IPS-18c (cell line): ENCODE measurements around the gene ULBP2.
"Not testable (repeated sequence)": the region's sequence is repeated elsewhere in the genome, so short reads cannot be mapped to it uniquely, and the experiment has no call there.

Experiments used
- H3K4me3 ChIP-seq: 2 replicates; pipeline ENCODE4 v1.7.0; 2013; ENCODE audit warnings: low read depth, mild to moderate bottlenecking, low read length, moderate library complexity; ENCODE audit not compliant: insufficient read depth
- H3K9me3 ChIP-seq: one replicate; pipeline ENCODE4 v1.6.1; 2013; ENCODE audit warnings: mild to moderate bottlenecking, low read length, moderate library complexity; ENCODE audit not compliant: control insufficient read depth, insufficient read depth

The ULBP2 gene

GRCh38 chr6:149955654-149956317, 14.0 kb downstream of the ULBP2 start:
- H3K9me3 ChIP-seq, H3K4me3 ChIP-seq: not testable (repeated sequence)

DNA sequence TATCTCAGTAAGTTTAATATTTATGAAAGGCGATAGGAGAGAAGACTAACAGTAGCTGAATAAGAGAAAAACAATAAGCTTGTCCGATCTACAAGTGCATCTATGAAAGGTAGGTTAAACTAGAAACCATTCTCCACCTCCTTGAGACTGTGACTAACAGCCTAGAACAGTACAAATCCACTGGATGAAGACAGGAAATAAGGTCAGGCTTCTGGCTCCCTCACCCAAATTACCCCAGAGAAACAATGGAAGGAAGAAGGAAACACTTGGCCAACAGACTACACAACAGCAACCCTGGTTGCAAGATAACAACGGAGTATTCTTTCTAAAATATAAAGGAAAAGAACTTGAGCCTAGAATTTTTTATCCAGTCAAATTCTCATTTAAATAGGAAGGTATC, 16.3 kb downstream of the ULBP2 start:
- H3K4me3 ChIP-seq, H3K9me3 ChIP-seq: not testable (repeated sequence)

GRCh38 chr6:149959806-149960205, 18.0 kb downstream of the ULBP2 start:
- H3K9me3 ChIP-seq, result not testable (repeated sequence)

DNA sequence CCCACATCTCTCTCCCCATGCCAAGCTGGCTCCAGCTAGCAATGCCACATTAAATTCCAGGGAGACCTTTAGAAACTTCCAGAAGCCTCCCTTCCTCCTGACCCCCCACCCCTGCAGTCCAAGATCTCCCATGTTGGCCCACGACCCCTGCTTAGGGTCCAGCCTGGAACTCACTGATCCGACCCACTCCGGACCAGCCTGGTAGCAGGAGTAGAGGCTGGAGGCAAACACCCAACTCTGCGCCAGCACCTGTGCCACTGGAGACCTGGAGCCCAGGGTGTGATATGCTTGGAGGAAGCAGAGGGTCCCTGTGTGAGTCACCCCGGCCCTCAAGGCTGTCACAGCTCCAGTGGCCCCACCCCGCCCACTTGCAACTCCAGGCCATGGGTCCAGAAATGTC, 18.7 kb downstream of the ULBP2 start:
- no peak overlapping the region for H3K4me3 ChIP-seq
- peaks cover 5% of the 10 kb centered on the region for H3K9me3 ChIP-seq

More at GRCh38 chr6:149959806-149960205, 18.0 kb downstream of the ULBP2 start:
- H3K4me3 ChIP-seq, result not testable (repeated sequence)

- H3K9me3 ChIP-seq, result peaks cover 5% of the 10 kb centered on the region
These were observed 20.1 kb downstream of the ULBP2 start for GRCh38 chr6:149961728-149962425.

DNA sequence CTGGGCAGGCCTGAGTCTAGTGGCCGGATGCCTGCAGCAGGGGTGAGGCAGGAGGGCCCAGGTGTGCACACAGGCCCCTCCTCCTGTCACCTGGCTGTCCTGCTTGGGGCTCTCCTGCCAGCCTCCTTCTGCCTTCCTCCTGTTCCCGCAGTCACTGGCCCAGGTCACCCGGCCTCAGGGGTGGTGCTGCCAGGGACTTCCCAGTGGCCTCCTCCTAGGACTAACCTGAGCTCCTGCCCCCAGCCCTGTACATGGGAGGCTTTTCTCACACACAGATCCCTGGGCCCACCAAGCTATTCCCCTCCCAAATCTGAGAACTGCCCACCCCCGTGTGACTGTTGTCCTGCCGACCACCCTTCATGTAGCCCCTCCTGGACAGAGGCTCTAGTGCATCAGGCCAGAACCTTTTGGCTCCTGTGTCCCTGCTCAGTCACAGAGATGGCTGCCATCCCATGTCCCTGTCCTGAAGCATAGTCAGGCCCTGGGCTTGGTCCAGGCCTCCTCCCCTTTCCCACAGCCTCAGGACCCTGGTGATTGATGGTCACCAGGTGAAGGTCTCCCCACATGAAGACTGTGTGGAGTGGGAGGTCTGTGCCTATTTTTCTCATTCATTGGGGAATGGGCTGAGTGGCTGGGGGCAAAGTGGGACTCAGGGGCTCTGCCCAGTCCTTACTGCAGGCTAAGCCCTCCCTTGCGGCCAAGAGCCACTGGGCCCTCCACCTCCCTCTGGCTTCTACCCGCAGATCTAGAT, 20.8 kb downstream of the ULBP2 start:
- Histone ChIP-seq H3K4me3 (peak overlapping the region; percentile 62; the same call in 1 of the 2 replicates), H3K9me3 (peaks cover 5% of the 10 kb centered on the region)

More at GRCh38 chr6:149961728-149962425, 20.1 kb downstream of the ULBP2 start:
- H3K4me3 ChIP-seq, result no peak overlapping the region

DNA sequence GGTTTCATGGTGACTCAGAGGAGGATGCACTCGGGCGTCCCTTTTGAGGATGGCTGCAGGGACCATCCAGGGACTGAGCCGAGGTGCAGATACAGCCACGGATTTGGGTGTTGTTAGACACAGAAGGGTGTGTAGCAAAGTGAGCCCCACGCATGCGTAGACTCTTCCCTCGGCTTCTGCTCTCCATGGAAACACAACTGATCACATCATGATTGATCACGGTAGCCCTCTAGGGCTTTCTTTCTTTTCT, 21.3 kb downstream of the ULBP2 start:
- Histone ChIP-seq H3K9me3 (peaks cover 5% of the 10 kb centered on the region), H3K4me3 (peak overlapping the region; percentile 62)

DNA sequence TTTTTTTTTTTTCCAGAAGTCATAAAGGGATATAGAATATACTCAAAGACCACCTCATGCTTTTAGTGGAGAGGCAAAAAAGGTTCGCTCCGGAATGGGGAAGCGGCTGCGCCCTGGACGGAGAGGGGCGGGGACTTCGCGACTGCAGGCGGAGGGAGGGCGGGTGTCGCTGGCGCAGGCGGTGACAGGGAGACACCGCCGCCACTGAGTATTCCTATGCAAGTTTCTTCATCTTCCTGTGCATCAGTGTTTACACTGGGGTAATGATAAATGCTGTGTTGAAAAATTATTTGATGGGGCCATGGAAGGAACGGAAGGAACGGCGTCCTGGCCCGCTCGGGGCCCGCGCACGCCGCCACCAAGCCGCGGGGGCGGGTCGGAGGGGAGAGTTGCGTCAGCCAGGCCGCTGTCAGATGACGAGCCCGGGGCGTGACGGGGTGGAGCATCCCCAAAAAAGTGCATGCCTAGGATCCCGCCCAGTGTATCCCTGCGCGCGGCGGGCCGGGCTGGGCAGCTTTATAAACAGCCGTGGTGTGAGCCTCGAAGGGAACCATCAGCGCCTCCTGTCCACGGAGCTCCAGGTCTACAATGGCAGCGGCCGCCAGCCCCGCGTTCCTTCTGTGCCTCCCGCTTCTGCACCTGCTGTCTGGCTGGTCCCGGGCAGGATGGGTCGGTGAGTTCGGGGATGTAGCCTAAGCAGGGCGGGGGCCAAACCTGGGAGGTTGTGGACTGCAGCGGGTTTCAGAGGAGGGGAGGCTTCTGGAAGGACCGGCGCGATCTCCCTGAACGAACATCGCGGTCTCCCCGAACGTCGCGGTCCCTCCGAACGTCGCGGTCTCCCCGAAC, 21.9 kb downstream of the ULBP2 start, which contains the start of gene ULBP1:
ULBP1 (plus strand) TSS at position 482 of the 846 bp plus-strand sequence; CDS start at position 589, 107 bp downstream.
- Histone ChIP-seq H3K4me3 (peak within 1 kb of the TSS; percentile 62), H3K9me3 (peaks cover 5% of the 10 kb centered on the region)

DNA sequence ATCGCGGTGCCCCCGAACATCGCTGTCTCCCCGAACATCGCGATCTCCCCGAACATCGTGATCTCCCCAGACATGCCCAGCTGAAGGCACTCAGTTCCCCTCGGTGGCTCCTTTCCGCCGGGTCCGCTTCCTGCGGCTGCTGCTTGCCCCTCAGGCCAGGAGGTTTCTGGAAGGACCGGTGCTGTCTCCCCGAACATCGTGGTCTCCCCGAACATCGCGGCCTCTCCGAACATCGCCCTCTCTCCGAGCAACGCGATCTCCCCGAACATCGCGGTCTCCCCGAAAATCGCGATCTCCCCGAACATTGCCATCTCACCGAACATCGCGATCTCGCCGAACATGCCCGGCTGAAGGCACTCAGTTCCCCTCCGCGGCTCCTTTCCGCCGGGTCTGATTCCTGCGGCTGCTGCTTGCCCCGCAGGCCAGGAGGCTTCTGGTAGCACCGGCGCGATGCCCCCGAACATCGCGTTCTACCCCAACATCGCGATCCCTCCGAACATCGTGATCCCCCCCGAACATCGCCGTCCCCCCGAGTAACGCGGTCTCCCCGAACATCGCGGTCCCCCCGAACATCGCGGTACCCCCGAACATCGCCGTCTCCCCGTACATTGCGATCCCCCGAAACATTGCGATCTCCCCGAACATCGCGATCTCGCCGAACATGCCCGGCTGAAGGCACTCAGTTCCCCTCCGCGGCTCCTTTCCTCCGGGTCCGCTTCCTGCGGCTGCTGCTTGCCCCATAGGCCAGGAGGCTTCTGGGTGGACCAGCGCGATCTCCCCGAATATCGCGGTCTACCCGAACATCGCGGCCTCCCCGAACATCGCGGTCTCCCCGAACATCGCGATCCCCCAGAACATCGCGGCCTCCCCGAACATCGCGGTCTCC, 22.7 kb downstream of the ULBP2 start:
- Histone ChIP-seq H3K4me3 (peak overlapping the region; percentile 62), H3K9me3 (peaks cover 5% of the 10 kb centered on the region)

DNA sequence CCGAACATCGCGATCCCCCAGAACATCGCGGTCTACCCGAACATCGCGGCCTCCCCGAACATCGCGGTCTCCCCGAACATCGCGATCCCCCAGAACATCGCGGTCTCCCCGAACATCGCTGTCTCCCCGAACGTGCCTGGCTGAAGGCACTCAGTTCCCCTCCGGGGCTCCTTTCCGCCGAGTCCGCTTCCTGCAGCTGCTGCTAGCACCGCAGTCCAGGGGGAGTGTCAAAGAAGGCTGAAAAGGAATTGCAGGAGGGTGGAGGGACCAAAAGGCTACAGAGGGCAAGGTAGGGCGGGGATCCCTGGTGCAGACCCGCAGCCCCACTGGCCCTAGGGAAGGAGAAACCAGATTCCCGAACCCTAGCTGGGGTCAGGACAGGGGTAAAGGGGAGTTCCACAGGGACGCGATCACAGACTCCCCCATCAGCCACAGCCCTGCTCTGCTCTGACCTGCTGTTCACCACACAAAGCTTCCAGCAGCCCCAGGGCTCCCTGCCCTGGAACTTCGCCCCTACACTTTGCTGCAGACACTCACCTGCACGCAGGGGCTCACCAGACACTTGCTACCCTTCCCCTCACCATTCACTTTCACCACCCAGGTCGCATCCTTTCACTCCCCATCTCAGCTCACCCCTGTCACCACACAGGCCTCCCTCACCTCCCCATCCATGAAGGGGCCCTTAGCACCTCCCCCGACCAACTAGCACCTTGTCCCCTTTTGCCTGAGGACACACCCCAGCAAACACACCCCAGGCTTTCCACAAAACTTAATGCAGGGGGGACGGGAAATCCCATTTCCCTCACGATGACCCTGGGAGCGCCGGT, 23.6 kb downstream of the ULBP2 start:
- H3K9me3 ChIP-seq, result peaks cover 5% of the 10 kb centered on the region
- H3K4me3 ChIP-seq, result peak overlapping the region; percentile 62; the same call in 1 of the 2 replicates

DNA sequence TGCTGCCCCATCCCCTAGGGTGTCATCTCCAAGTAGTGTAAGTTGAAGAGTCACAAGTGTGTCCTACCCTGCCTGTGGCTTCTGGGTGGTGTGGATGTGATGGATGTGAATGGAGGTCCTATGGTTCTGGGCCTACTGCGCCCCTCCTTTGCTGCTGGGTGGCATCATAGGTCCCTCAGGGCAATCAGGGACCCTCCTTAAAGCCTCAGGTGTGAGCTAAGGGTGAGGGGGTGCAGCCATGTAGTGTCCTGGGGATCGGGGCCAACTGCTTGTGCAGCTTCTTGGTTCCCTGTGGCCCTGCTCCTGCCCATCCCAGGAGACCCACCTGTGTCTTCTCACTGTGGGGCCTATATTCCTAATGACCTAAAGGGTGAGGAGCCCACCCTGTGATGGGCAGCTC, 24.5 kb downstream of the ULBP2 start:
- H3K4me3 ChIP-seq, H3K9me3 ChIP-seq: not testable (repeated sequence)

GRCh38 chr6:149967591-149967990, 25.8 kb downstream of the ULBP2 start:
- H3K4me3 ChIP-seq, result no peak overlapping the region

DNA sequence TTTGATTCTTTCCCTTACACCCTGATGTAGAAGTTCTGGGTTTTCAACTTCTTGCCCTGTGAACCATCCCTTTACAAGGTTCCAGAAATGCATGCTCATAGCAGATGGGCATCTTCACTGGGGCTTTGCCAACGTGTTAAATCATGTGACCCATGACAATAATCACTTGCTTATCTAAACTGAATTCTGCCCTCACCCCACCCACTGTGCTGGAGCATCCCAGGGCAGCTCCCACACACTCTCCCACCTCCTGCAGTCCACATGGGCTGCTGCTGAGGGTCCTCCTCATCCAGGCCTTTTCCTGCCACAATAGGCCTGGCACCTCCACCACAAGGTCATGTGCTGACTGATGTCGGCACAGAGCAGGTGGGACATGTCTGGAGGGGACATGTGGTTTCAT, 26.2 kb downstream of the ULBP2 start:
- H3K4me3 ChIP-seq, H3K9me3 ChIP-seq: not testable (repeated sequence)

More at GRCh38 chr6:149967591-149967990, 25.8 kb downstream of the ULBP2 start:
- peaks cover 5% of the 10 kb centered on the region for H3K9me3 ChIP-seq

GRCh38 chr6:149968909-149969308, 27.1 kb downstream of the ULBP2 start:
- not testable (repeated sequence) for H3K9me3 ChIP-seq, H3K4me3 ChIP-seq

- no peaks in the 10 kb centered on the region for H3K9me3 ChIP-seq
- no peak overlapping the region for H3K4me3 ChIP-seq
These were observed 27.8 kb downstream of the ULBP2 start for GRCh38 chr6:149969635-149970034.

GRCh38 chr6:149974394-149974793, 32.6 kb downstream of the ULBP2 start:
- not testable (repeated sequence) for H3K9me3 ChIP-seq, H3K4me3 ChIP-seq
